Smooth muscle cell (in vitro differentiated cells): Measurements from ENCODE around the gene OR5D16. TPM values are rescaled to one million over a fixed set of nuclear protein-coding genes. Genes with fewer than 3 reads are reported as not detected.
"Not testable (repeated sequence)": the region's sequence is repeated elsewhere in the genome, so short reads cannot be mapped to it uniquely, and the experiment has no call there.

Experiments used
- DNase-seq: peaks from one replicate; lab custom pipeline; 2025; ENCODE audit not compliant: unreplicated experiment; lab: John Stamatoyannopoulos, UW
- H2AFZ ChIP-seq: fragments of 200-600 bp; sonication (generic); 2 replicates; pipeline ENCODE4 v1.6.0; 2016; ENCODE audit warnings: antibody characterized with exemption, low read depth, mild to moderate bottlenecking
- H3F3A ChIP-seq: fragments of 200-600 bp; sonication (generic); 2 replicates; pipeline ENCODE4 v1.6.0; 2017; ENCODE audit warnings: antibody characterized with exemption, low read depth
- H3K27ac ChIP-seq: fragments of 200-600 bp; sonication (generic); 2 replicates; pipeline ENCODE4 v1.5.1; 2016; ENCODE audit warnings: low read depth, mild to moderate bottlenecking
- H3K27me3 ChIP-seq: fragments of 200-600 bp; sonication (generic); 2 replicates; pipeline ENCODE4 v1.6.1; 2016; ENCODE audit warnings: low read depth, mild to moderate bottlenecking
- H3K36me3 ChIP-seq: fragments of 200-600 bp; sonication (generic); 2 replicates; pipeline ENCODE4 v1.5.1; 2016; ENCODE audit warnings: low read depth
- H3K4me1 ChIP-seq: fragments of 200-600 bp; sonication (generic); 2 replicates; pipeline ENCODE4 v1.5.1; 2016; ENCODE audit warnings: low read depth
- H3K4me2 ChIP-seq: fragments of 200-600 bp; sonication (generic); 2 replicates; pipeline ENCODE4 v1.6.0; 2016; ENCODE audit warnings: mild to moderate bottlenecking
- H3K4me3 ChIP-seq: fragments of 200-600 bp; sonication (generic); 2 replicates; pipeline ENCODE4 v1.5.1; 2016; ENCODE audit warnings: mild to moderate bottlenecking
- H3K79me2 ChIP-seq: fragments of 200-600 bp; sonication (generic); 2 replicates; pipeline ENCODE4 v1.6.0; 2016; ENCODE audit warnings: low read depth, mild to moderate bottlenecking
- H3K9ac ChIP-seq: fragments of 200-600 bp; sonication (generic); 2 replicates; pipeline ENCODE4 v1.6.0; 2016; ENCODE audit warnings: low read depth
- H3K9me3 ChIP-seq: fragments of 200-600 bp; sonication (generic); replicated peaks from 2 replicates; pipeline ENCODE4 v1.5.1; 2016; ENCODE audit warnings: low read depth
- H4K20me1 ChIP-seq: fragments of 200-600 bp; sonication (generic); 2 replicates; pipeline ENCODE4 v1.6.0; 2016; ENCODE audit warnings: low read depth
- WGBS: methylation state at CpG from one replicate; pipeline ENCODE4 v1.1.7; 2016; ENCODE audit warnings: low lambda C conversion rate; 5-methylcytosine and 5-hydroxymethylcytosine counted together
- polyA plus RNA-seq: library from polyadenylated mRNA; unstranded; fragments of >200 nt; fragmentation: Nextera tagmentation; extraction: Ambion mirVana; gene quantifications from 2 replicates; pipeline ENCODE4 v1.2.1, GENCODE V29; 2016
- small RNA-seq: library from RNA; depleted of rRNA; stranded (forward); fragments of <200 nt; gene quantifications from one replicate; pipeline ENCODE3, GENCODE V24; 2014
- total RNA-seq: library from RNA; depleted of rRNA; stranded (reverse); fragments of >200 nt; gene quantifications from 2 replicates; pipeline ENCODE4 v1.2.3, GENCODE V29; 2014

OR5D16 gene
- total and polyA plus RNA-seq, 2 experiments from 2014 or later: not detected

- not testable (repeated sequence) for H3K27ac ChIP-seq, H3F3A ChIP-seq, H2AFZ ChIP-seq, H3K4me2 ChIP-seq, H4K20me1 ChIP-seq, H3K27me3 ChIP-seq, H3K4me3 ChIP-seq, DNase-seq, H3K4me1 ChIP-seq, H3K36me3 ChIP-seq, H3K9me3 ChIP-seq, H3K9ac ChIP-seq, H3K79me2 ChIP-seq
- WGBS: 93% methylated on average over 29 of the region's 34 CpGs
Measured at GRCh38 chr11:55873146-55873545, 34.6 kb downstream of the OR5D16 start.

GRCh38 chr11:55882997-55883396 lies 44.4 kb downstream of the OR5D16 start, which contains the start of gene TRIM51:
TRIM51 (plus strand) TSS chr11:55883297; CDS start chr11:55885429, 2,132 bp downstream.
- H3K4me3 ChIP-seq, H3K27ac ChIP-seq, H4K20me1 ChIP-seq, H3K36me3 ChIP-seq, H3F3A ChIP-seq, H3K9ac ChIP-seq, DNase-seq, H2AFZ ChIP-seq, H3K27me3 ChIP-seq, H3K9me3 ChIP-seq, H3K79me2 ChIP-seq, H3K4me1 ChIP-seq, H3K4me2 ChIP-seq: not testable (repeated sequence)
- WGBS: 60% methylated on average over 1 of the region's 1 CpG

- H3K9me3 ChIP-seq, H2AFZ ChIP-seq, H3K4me1 ChIP-seq, H4K20me1 ChIP-seq, H3F3A ChIP-seq, H3K79me2 ChIP-seq, H3K27me3 ChIP-seq, H3K36me3 ChIP-seq, H3K9ac ChIP-seq, H3K4me3 ChIP-seq, DNase-seq, H3K27ac ChIP-seq, H3K4me2 ChIP-seq: not testable (repeated sequence)
- WGBS: 79% methylated on average over 4 of the region's 4 CpGs
Measured at GRCh38 chr11:55884995-55885394, 46.4 kb downstream of the OR5D16 start.

- not testable (repeated sequence) for H3K9ac ChIP-seq, H3K4me3 ChIP-seq, H3K9me3 ChIP-seq, H2AFZ ChIP-seq, H3K36me3 ChIP-seq, H3K27me3 ChIP-seq, H3F3A ChIP-seq, H3K79me2 ChIP-seq, DNase-seq, H4K20me1 ChIP-seq, H3K4me2 ChIP-seq, H3K27ac ChIP-seq, H3K4me1 ChIP-seq
- 84% methylated on average over 9 of the region's 9 CpGs for WGBS
Measured at GRCh38 chr11:55885481-55885880, 46.9 kb downstream of the OR5D16 start.

Small RNAs within 50 kb of the gene (small RNA-seq; reads per million reads assigned to genes)
- gene AC036111.3: not detected

Other genes with a start within 250 kb of the OR5D16 start
- gene OR4C11, start 231.1 kb upstream of the OR5D16 start, total RNA-seq: not detected in 2 replicates
- gene OR4C11, start 231.1 kb upstream of the OR5D16 start, polyA plus RNA-seq: not detected in 2 replicates
- gene OR4P4, start 203.6 kb upstream of the OR5D16 start, total RNA-seq: not detected in 2 replicates
- gene OR4P4, start 203.6 kb upstream of the OR5D16 start, polyA plus RNA-seq: not detected in 2 replicates
- gene OR4S2, start 190.4 kb upstream of the OR5D16 start, total RNA-seq: not detected in 2 replicates
- gene OR4S2, start 190.4 kb upstream of the OR5D16 start, polyA plus RNA-seq: not detected in 2 replicates
- not detected in 2 replicates for gene OR4C6, start 176.6 kb upstream of the OR5D16 start, total RNA-seq
- not detected in 2 replicates for gene OR4C6, start 176.6 kb upstream of the OR5D16 start, polyA plus RNA-seq
- not detected in 2 replicates for gene OR5D13, start 65.3 kb upstream of the OR5D16 start, total RNA-seq
- not detected in 2 replicates for gene OR5D13, start 65.3 kb upstream of the OR5D16 start, polyA plus RNA-seq
- not detected in 2 replicates for gene OR5D14, start 43.2 kb upstream of the OR5D16 start, total RNA-seq
- gene OR5D14, start 43.2 kb upstream of the OR5D16 start, polyA plus RNA-seq: not detected in 2 replicates
- not detected in 2 replicates for gene OR5L1, start 27.4 kb upstream of the OR5D16 start, total RNA-seq
- not detected in 2 replicates for gene OR5L1, start 27.4 kb upstream of the OR5D16 start, polyA plus RNA-seq
- not detected in 2 replicates for gene OR5D18, start 19.1 kb upstream of the OR5D16 start, total RNA-seq
- gene OR5D18, start 19.1 kb upstream of the OR5D16 start, polyA plus RNA-seq: not detected in 2 replicates
- not detected in 2 replicates for gene OR5L2, start 11.5 kb upstream of the OR5D16 start, total RNA-seq
- not detected in 2 replicates for gene OR5L2, start 11.5 kb upstream of the OR5D16 start, polyA plus RNA-seq
- not detected in 2 replicates for gene TRIM51, start 44.5 kb downstream of the OR5D16 start, total RNA-seq
- gene TRIM51, start 44.5 kb downstream of the OR5D16 start, polyA plus RNA-seq: not detected in 2 replicates
- not detected in 2 replicates for gene OR5W2, start 75.8 kb downstream of the OR5D16 start, total RNA-seq
- not detected in 2 replicates for gene OR5W2, start 75.8 kb downstream of the OR5D16 start, polyA plus RNA-seq
- not detected in 2 replicates for gene OR5I1, start 97.6 kb downstream of the OR5D16 start, total RNA-seq
- gene OR5I1, start 97.6 kb downstream of the OR5D16 start, polyA plus RNA-seq: not detected in 2 replicates
- gene OR10AG1, start 131.2 kb downstream of the OR5D16 start, total RNA-seq: not detected in 2 replicates
- not detected in 2 replicates for gene OR10AG1, start 131.2 kb downstream of the OR5D16 start, polyA plus RNA-seq
- not detected in 2 replicates for gene OR5F1, start 155.9 kb downstream of the OR5D16 start, total RNA-seq
- gene OR5F1, start 155.9 kb downstream of the OR5D16 start, polyA plus RNA-seq: not detected in 2 replicates
- gene OR5AS1, start 188.9 kb downstream of the OR5D16 start, total RNA-seq: not detected in 2 replicates
- not detected in 2 replicates for gene OR5AS1, start 188.9 kb downstream of the OR5D16 start, polyA plus RNA-seq